Left colon (tissue), 2 donors: ENCODE measurements around the gene CNNM2. TPM values are rescaled to one million over a fixed set of nuclear protein-coding genes. Genes with fewer than 3 reads are reported as not detected.
"Not testable (repeated sequence)": the region's sequence is repeated elsewhere in the genome, so short reads cannot be mapped to it uniquely, and the experiment has no call there.

Experiments used
- ATAC-seq: fragments of 200-7000 bp; cut with Tn5 transposase; one replicate; pipeline ENCODE4 v1.9.1; 2020; ENCODE audit warnings: mild to moderate bottlenecking, moderate library complexity
- DNase-seq, 2 donors: peaks; one replicate each; pipeline ENCODE4 v3.0.0-alpha.2; 2020
- intact Hi-C, 2 donors: fragments of 100-400 bp; cut with DNase I in 1 of 2; cut with micrococcal nuclease in 1 of 2; formaldehyde crosslinking; loops; one replicate each; pipeline versions ENCODE4 v1.11.2 to v1.14.0; 2022; cut with DNase I, micrococcal nuclease
- total RNA-seq, 2 donors: library from RNA; stranded (reverse); fragmentation: NEBNext Ultra II Directional; extraction: Animal tissue kit (Norgen Biotek cat#: 25700); gene quantifications; one replicate each; pipeline ENCODE4 v1.2.1, GENCODE V29; 2021
- donor health status: DM: no; HTN: no; CAD: no.
- donor health status: DM: yes; HTN: yes; CAD: no.

Gene CNNM2
- total RNA-seq, 2 donors from 2014 or later = 34.5 to 38.6 TPM

DNA sequence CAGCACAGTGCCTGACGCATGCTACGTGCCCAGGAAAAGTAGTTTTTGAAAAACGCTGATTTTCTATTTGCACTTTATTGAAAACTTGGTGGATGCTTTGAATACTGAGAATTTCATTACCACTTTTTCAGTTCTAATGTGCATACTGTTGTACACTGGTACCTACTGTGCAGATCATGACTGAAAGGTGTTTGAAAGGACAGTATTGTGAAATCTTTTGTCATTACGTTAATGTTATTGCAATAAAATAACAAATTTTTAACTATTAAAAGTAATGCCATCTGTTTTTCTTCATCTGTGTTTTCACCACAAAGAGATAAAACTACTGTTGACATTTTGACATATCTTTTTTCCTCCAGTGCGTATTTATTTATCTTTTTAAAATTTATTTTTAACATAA is 42.1 kb downstream of the CNNM2 start:
- intact Hi-C loops = no loop called here
- ATAC-seq (no peak), DNase-seq (no peak)

DNA sequence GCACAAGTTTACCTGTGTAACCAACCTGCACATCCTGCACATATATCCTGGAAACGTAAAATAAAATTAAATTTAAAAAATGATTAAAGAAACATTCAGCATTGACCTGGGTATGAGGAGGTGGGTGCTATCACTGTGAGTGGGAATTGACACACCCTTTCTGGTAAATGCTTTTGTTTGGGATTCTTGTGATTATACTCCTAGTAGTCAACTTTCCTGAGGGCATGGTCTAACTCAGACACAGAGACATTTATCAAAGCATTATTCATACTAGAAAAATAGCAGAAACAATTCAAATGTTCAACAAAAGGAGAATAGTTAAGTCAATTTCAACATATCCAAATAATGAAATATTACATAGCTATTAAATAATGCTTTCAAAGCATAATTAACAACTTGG is 44.2 kb downstream of the CNNM2 start:
- ATAC-seq (no peak), DNase-seq (no peak)
- intact Hi-C loops = no loop called here

DNA sequence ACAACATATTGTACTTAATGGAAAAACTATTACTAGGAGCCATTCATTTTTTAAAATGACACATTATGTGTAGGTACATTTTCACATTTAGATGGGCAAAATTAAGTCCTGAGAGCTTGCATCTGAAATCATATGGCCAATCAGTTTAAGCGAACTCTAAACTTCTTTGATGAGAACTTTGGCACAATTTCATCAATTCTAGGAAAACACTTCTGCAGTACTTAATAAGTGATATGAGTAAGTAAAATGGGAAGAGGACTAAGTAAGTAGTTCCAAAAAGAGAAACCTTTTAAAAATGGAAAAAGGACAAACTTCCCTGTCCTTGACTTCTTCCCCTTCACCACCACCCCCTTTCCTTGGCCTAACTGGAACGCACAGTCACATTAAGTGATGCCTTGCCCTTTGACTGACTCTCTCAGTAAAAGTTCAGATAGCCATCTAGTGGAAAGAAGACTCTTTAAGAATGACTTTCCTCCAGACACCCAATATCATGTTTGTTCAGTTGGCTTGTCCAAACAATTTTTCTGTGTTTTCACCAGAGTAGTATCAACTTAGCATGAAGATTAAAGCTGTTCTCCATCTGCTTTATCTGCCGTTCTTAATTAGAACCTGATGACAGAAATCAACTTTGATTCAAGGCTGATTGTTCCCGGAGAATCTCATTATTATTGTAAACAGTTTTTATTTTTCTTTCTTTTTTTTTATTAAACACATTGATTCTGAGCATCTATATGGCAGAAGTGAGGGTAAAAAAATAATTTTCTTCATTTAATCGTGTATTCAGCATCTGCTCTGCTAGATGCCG is 45.1 kb downstream of the CNNM2 start:
- no peak for DNase-seq
- no peak for ATAC-seq
- intact Hi-C loops = no loop called here

DNA sequence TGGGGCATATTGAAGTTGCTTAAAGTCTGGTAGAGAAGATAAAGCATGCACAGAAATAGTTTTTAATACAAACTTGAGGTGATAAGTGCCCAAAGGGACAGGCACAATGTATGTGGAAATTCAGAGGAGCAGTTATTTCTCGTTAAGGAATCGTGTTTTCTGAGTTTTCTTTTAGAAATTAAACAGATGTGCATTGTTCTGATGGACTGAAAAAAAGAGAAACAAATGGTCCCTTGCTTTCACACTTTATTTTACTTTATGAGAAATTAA is 45.6 kb downstream of the CNNM2 start:
- ATAC-seq (no peak), DNase-seq (no peak)
- intact Hi-C loops = no loop called here

DNA sequence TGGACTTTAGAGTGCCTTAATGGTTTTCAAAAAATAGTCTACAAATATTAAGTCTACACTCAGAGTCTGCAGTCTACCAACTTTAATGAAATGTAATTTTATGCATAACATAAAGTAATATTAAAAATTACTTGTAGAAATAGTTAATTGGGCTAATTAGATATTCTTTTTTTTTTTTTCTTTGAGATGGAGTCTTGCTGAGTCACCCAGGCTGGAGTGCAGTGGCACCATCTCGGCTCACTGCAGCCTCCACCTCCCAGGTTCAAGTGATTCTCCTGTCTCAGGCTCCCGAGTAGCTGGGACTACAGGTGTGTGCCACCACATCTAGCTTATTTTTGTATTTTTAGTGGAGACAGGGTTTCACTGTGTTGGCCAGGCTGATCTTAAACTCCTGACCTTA is 46.0 kb downstream of the CNNM2 start:
- DNase-seq, ATAC-seq, intact Hi-C loops: not testable (repeated sequence)

DNA sequence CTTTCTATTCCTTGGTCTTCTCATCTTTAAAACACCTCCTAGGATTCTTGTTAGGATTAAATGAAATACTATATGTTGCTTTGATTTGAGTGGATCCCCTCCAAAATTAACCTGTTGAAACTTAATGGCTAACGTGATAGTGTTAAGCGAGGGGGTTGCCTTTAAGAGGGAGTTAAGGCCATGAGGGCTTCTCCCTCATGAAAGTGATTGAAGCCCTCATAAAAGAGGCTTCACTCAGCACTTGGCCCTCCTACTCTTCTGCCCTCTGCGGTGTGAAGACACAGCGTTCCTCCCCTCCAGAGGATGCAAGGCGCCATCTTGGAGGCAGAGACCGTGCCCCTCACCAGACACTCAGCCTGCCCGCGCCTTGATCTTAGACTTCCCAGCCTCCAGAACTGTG is 46.6 kb downstream of the CNNM2 start:
- ATAC-seq (no peak), DNase-seq (no peak)
- intact Hi-C loops = no loop called here

DNA sequence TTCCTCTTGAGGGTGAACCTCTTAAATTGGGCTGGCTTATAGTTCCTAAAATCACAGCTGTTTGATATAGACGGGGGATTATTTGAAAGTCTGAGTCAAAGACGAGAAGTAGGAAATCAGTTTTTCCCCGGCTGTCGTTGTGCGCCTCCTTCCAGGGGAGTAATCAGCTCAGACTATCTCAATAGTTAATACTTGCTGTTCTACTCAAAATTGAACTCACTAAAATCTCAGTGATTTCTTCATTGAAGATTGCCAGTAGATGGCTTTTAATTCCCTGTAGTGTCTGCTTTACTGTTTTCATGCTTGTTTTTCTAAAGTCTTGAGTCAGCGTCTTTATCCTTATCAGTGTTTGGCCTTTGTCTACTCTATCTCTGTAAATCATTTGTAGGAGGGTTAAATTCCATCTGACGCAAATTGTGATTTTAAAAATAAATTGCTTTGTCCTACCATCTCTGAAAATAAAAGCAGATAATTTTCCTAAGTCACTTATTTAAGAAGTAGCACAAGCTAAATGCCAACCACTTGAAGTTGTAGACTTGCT is 47.3 kb downstream of the CNNM2 start:
- intact Hi-C loops = no loop called here
- ATAC-seq (peak; percentile 81), DNase-seq (no peak)

DNA sequence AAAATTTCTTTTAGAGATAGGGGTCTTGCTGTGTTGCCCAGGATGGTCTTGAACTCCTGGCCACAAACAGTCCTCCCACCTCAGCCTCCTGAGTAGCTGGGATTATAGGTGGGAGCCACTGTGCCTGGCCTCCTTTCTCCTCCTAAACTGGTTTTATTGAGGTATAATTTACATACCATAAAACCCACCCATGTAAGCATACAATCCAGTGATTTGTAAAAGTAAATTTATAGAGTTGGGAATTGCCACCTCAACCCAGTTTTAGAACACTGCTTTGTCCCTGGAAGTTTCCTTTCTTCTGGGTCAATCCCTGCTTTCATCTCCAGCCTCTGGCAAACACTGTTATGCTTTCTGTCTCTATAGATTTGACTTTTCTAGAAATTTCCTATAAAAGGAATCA is 49.0 kb downstream of the CNNM2 start:
- DNase-seq = no peak
- intact Hi-C loops = no loop called here
- ATAC-seq = peak; percentile 77

DNA sequence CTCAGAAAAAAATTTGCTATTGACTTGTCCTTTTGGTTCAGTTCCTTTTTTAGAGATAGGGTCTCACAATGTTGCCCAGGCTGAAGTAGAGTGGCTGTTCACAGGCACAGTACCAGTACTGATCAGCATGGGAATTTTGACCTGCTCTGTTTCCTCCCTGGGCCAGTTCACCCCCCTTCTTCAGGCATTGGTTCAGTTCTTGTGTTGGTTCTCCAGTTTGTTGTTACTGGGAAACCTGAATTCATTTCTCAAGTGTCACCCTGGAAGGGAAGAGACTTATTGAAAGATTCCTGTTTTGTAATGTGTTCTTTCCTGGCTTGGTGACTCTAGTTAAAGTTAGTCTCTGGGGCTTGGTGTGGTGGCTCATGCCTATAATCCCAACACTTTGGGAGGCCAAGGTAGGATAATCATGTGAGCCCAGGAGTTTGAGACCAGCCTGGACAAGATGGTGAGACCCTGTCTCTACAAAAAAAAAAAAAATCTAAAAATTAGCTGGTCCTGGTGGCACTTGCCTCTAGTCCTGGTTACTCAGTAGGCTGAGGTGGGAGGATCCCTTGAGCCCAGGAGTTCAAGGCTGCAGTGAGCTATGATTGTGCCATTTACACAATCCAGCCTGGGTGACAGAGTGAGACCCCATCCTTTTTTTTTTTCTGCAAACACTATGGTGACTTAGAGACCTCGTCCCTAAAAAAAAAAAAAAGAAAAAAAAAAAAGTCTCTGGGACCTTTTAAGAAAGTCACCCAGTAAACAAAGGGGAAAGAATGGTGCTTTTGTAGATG is 52.7 kb downstream of the CNNM2 start:
- ATAC-seq (no peak), DNase-seq (no peak)
- intact Hi-C loops = no loop called here

DNA sequence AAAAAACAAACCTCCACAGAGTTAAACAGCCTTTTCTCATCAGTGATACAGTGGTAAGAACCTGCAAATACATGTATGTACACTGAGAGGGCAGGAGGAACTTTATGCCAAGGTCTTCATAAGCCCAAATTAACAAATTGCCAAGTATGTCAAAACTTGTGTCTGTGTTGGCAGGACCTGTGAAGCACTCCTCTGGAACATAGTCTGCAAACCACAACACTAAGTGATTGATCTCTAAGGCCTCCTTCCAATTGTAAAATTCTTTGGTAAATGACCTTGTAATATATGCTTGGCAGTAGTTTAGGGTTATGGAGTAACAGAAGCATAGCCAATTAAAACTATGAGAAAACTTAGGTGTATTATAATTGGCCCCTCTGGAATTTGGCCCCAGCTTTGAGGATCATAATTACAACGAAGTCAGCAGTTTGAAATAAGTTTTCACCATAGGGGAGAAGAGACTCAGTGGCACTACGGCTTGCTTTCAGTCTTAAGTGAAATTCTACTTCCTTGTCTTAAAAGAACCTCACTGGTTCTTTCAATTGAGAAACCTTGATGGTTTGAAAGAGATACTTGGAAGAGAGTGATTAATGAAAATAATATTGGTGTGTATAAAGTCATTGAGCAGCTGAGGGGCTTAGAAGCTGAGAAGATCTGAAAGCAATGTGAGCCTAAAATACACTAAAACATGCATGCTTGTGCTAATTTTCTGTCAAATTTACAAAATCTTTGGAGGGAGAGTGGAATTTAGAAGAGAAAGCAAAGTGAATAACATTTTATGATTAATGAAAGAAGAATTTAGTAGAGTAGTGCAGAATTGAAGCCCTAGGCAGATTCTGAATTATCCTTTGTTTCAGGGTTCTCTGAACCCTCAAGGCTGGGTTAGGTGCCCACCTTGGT is 57.6 kb downstream of the CNNM2 start:
- ATAC-seq = peak; percentile 61
- intact Hi-C loops = no loop called here
- no peak for DNase-seq

DNA sequence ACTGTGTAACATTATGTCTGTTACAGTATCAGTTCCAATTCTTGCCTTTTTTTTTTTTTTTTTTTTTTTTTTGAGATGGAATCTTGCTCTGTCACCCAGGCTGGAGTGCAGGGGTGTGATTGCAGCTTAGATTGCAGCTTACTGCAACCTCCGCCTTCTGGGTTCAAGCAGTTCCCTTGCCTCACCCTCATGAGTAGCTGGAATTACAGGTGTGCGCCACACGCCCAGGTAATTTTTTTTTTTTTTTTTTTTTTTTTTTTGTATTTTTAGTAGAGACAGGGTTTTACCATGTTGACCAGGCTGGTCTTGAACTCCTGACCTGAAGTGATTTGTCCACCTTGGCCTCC is 58.3 kb downstream of the CNNM2 start:
- intact Hi-C loops = not testable (repeated sequence)

DNA sequence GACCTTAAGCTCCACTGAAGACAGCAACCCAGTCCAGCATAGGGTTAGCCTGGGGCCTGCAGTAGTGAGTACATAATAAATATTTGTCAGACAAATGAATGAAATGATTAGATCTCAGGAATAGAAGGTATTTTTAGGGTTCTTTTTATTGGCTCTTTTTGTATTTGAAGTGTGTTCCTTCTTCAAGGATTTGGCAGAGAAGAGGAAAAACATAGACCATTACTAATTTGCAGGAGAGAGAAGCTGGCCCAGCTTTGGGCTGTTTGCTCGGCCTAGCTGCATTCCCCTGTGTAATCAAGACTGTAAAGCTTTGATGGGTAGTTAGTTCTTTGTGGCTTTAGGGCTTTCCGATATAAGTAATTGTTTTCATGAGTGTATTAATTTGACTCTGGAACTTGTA is 64.2 kb downstream of the CNNM2 start:
- ATAC-seq (no peak), DNase-seq (no peak)
- intact Hi-C loops = no loop called here

More for the DNA sequence above, 58.3 kb downstream of the CNNM2 start:
- ATAC-seq = peak; percentile 92
- DNase-seq = peak; percentile 28 to 66

DNA sequence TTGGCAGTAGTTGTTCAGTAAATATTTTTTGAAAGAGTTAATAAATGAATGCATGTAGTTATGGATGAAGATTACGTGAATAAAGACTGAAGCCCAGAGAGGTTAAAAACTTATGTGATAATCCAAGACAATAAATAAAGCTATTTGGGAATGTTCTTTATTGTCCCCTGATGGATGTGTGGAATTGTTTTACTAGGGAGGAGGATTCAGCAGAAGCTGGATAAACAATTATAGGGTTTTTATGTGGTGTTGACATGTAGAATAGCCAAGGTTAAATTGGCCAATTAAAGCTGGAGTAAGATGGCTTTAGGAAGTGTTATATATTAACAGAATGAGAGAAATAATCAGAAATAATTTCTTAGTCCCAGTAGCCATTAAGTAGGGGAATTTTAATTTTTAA is 66.0 kb downstream of the CNNM2 start:
- intact Hi-C loops = no loop called here
- no peak for DNase-seq
- peak; percentile 90 for ATAC-seq

DNA sequence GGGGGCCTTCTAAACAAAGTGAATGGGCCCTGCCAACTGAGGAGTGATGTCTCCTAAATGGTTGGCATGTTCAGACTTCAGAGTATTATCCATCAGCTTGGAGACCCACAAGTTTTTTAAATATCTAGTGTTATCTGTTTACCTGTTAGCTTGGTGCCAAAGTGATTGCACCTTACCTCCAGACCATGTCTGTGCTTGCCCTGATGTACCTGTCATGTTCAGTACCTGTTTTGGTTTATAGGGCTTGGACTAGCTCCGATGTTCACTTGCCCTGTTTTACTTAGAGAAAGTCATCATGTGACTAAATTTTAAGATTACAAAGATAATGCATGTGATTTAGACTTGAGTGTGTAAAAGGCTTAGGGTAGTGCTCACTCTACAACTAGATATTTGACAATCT is 67.7 kb downstream of the CNNM2 start:
- DNase-seq (no peak), ATAC-seq (no peak)
- intact Hi-C loops = no loop called here

DNA sequence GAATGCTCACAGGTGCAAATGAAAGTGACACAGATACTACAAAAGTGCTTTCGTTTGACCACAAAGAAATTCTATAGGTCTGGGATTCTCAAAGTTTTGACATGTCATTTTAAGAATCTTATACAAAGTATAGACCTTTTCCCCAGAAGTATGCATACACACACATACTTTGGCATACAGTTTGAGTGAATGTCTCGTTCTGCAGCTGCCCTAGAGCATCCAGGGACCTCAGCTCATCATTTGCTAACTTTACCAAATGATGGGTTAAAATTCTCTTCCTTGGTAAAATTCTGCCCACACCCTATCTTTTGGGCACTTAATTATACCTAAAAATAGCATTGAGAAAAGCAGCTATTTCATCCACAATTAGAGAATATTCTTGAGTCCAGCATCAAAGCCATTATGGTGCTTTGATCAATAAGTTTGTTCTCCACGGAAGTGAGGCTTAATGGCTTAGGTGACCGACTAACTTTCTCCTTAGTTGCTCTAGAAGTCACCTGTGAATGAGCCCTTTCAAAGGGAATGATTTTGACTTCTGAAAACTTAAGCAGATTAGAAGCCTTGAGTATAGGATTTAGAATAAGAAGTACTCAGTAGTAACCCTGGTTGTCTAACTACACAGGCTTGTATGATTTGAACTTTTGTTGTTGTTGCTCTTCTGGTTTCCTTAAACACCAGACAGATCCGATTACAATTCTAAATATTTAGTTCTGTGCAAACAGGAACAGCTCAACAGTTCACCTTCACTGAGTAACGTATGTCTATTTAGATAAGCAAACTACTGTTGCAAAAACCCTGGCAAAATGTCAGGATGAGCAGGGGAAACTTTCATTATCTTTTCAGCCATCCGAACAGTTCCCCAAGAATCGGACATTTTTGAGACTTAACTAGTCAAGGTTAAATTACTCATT is 70.6 kb downstream of the CNNM2 start:
- ATAC-seq (no peak), DNase-seq (no peak)
- intact Hi-C loops = no loop called here

DNA sequence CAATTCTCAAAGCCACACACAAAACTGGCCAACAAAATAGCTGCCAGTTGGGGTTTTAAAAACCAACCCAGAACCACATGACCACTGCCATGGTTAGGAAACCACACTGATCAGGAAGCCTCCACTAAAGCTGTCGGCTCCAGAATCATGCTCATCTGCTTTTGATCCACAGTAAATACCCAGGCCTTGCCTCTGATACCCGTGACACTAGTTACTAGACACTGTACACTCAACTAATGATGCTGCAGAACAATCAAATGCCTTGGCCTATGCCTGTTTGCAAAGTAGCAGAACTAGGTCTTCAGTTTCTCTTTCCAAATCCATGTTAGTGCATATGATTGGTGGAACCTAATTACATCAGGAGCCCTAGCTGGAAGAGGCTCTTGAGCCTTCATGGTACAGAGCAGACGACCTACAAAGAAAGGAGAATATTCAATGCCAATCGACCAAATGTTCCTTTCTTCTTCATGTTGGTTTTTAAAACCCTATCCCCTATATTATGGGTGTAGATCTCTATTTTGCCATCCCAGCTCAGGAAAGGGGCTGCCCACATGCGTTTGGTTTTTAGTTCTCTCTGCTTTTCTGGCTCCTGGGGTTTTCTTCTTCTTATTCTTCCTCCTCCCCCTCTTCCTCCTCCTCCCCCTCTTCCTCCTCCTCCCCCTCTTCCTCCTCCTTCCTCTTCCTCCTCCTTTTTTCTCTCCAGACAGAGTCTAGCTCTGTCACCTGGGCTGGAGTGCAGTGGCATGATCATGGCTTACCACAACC is 76.6 kb downstream of the CNNM2 start:
- ATAC-seq = no peak
- intact Hi-C loops = no loop called here
- DNase-seq = no peak

DNA sequence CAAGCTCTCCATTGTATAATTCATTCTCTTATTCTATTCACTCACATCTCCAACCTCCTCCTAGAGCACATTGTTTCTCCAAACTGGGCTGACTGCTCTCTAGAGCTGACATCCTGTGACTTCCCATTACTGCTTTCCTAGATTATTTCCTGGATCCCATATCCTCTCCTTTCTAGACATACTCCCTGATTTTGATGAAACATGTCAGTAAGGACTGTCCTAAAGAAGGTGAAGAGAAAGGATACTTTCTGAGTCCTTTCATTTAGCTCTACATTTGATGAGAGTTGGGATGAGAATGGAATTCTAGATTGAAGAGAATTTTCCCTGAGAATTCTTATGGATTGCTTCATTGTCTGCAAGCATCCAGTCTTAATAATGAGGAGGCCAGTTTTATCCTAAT is 78.8 kb downstream of the CNNM2 start:
- ATAC-seq (no peak), DNase-seq (no peak)
- intact Hi-C loops = no loop called here

DNA sequence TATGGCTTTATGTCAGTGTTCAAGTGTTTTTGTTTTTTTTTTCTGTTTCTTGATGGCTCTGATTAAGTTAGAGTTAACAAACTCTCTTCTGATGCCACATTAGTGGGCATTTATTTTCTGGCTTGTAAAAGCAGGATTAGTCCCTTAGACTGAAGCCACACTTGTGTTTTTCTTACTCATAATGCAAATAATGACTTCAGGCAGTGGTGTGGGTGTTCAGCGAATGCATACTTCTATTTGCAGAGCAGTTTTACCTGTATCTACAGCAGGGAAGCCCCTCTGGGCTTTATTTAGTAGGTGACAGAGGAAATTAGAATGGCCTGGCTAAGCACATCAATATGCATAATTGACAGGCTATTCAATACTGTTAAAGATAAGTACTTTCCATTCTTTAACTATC is 79.9 kb downstream of the CNNM2 start:
- DNase-seq (no peak), ATAC-seq (no peak)
- intact Hi-C loops = no loop called here
